ENCODE data around the gene DLST.

- TF ChIP-seq POLR2A (IDR thresholded peaks at IDR 0.05; ENCODE audit: low read depth, low read length) (no peak), CTCF (conservative IDR thresholded peaks at IDR 0.05; ENCODE audit: low read depth, low read length) (no peak), NFE2L2 (IDR thresholded peaks at IDR 0.05; ENCODE audit: low read depth, low read length) (no peak), SMC3 (IDR thresholded peaks at IDR 0.05; ENCODE audit: low read depth, low read length) (no peak), FOS (IDR thresholded peaks at IDR 0.05; ENCODE audit: low read depth, low read length) (no peak), MXI1 (IDR thresholded peaks at IDR 0.05; ENCODE audit: borderline replicate concordance, low read depth, low read length) (no peak), CEBPB (IDR thresholded peaks at IDR 0.05; ENCODE audit: low read depth, low read length) (no peak), CHD1 (IDR thresholded peaks at IDR 0.05; ENCODE audit: low read depth, low read length) (no peak)
- TF ChIP-seq, protein P1, sequence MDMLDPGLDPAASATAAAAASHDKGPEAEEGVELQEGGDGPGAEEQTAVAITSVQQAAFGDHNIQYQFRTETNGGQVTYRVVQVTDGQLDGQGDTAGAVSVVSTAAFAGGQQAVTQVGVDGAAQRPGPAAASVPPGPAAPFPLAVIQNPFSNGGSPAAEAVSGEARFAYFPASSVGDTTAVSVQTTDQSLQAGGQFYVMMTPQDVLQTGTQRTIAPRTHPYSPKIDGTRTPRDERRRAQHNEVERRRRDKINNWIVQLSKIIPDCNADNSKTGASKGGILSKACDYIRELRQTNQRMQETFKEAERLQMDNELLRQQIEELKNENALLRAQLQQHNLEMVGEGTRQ (IDR thresholded peaks at IDR 0.05; ENCODE audit: low read depth, low read length) = no peak
These were observed 59.3 kb downstream of the DLST start for GRCh38 chr14:74940956-74941565.

All from IMR-90 (cell line).